Loucy (cell line): ENCODE results near the gene LPIN1.

Experiments
- H2AFZ ChIP-seq: fragments of 200-600 bp; sonication (generic); 2 replicates; pipeline ENCODE4 v1.6.0; 2016; ENCODE audit warnings: antibody characterized with exemption, mild to moderate bottlenecking, low read length, moderate library complexity
- H3F3A ChIP-seq: fragments of 200-600 bp; 2 replicates; pipeline ENCODE4 v1.6.0; 2016; ENCODE audit warnings: antibody characterized with exemption, low read depth, mild to moderate bottlenecking
- H3K27me3 ChIP-seq: fragments of 200-600 bp; sonication (generic); 2 replicates; pipeline ENCODE4 v1.6.1; 2014; ENCODE audit warnings: low read length, mild to moderate bottlenecking; ENCODE audit not compliant: insufficient read depth, poor library complexity, severe bottlenecking
- H3K36me3 ChIP-seq: fragments of 200-600 bp; sonication (generic); 2 replicates; pipeline ENCODE4 v1.6.1; 2016; ENCODE audit warnings: low read length; ENCODE audit not compliant: insufficient read depth
- H3K4me1 ChIP-seq: fragments of 200-600 bp; sonication (generic); 2 replicates; pipeline ENCODE4 v1.5.1; 2014; ENCODE audit warnings: low read length, mild to moderate bottlenecking; ENCODE audit not compliant: insufficient read depth, poor library complexity, severe bottlenecking
- H3K4me2 ChIP-seq: fragments of 200-600 bp; sonication (generic); 2 replicates; pipeline ENCODE4 v1.6.0; 2014; ENCODE audit warnings: antibody characterized with exemption, low read length, low read depth, mild to moderate bottlenecking; ENCODE audit not compliant: poor library complexity, severe bottlenecking
- H3K4me3 ChIP-seq: fragments of 200-600 bp; sonication (generic); 2 replicates; pipeline ENCODE4 v1.5.1; 2014; ENCODE audit warnings: low read length, mild to moderate bottlenecking, mixed read lengths; ENCODE audit not compliant: poor library complexity, severe bottlenecking
- H3K79me2 ChIP-seq: fragments of 200-600 bp; sonication (generic); 2 replicates; pipeline ENCODE4 v1.6.1; 2014; ENCODE audit warnings: low read length; ENCODE audit not compliant: insufficient read depth
- H3K9ac ChIP-seq: fragments of 200-600 bp; sonication (generic); 2 replicates; pipeline ENCODE4 v1.6.0; 2014; ENCODE audit warnings: mild to moderate bottlenecking, low read depth, low read length, moderate library complexity; ENCODE audit not compliant: poor library complexity, severe bottlenecking
- H3K9me2 ChIP-seq: fragments of 200-600 bp; sonication (generic); replicated peaks from 2 replicates; pipeline ENCODE4 v1.6.1; 2016; ENCODE audit warnings: low read depth, low read length, mixed read lengths
- H3K9me3 ChIP-seq: fragments of 200-600 bp; sonication (generic); 2 replicates; pipeline ENCODE4 v1.6.1; 2014; ENCODE audit warnings: mild to moderate bottlenecking, antibody characterized with exemption, low read length, low read depth; ENCODE audit not compliant: insufficient read depth
- H4K20me1 ChIP-seq: fragments of 200-600 bp; sonication (generic); 2 replicates; pipeline ENCODE4 v1.6.0; 2014; ENCODE audit warnings: antibody characterized with exemption, low read length, mild to moderate bottlenecking; ENCODE audit not compliant: insufficient read depth, poor library complexity, severe bottlenecking
- EZH2phosphoT487 ChIP-seq: fragments of 200-600 bp; IDR thresholded peaks from 2 replicates; pipeline ENCODE4 v1.6.1; 2018; ENCODE audit warnings: antibody characterized with exemption, mild to moderate bottlenecking, moderate library complexity, borderline replicate concordance
- TF ChIP-seq, protein P1 (sequence below): fragments of 200-600 bp; sonication (generic); conservative IDR thresholded peaks from 2 replicates; pipeline ENCODE4 v1.5.1; 2014; ENCODE audit warnings: mild to moderate bottlenecking, antibody characterized with exemption, low read length

Gene LPIN1

DNA sequence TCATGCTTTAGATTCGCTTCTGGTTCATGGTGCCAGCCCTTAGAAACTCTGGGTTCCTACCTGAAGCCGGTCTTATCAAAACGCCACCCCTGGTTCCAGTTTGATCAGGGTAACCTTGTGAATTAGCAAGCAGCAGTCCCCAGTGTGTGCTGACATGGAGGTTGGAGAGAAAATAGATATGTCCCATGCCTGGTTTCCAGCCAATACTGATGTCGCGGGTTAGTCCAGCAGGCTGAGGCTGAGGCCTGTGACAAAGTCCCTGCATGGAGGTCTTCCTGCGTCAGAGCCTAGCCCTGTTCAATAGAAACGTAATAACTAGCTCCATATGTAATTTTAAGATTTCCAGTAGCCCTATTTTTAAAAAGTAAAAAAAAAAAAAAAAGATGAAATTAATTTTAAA is 28.2 kb downstream of the LPIN1 start:
- Histone ChIP-seq H3K36me3 (peaks cover 68% of the 10 kb centered on the region), H3K27me3 (no peaks in the 10 kb centered on the region), H3K4me2 (no peak overlapping the region), H3K9me3 (no peaks in the 10 kb centered on the region), H3K79me2 (no peaks in the 10 kb centered on the region), H2AFZ (no peak overlapping the region), H3K9me2 (no peaks in the 10 kb centered on the region), H3K9ac (no peak overlapping the region), H3F3A (no peaks in the 10 kb centered on the region), H3K4me3 (no peak overlapping the region), H3K4me1 (peaks cover 8% of the 10 kb centered on the region), H4K20me1 (no peaks in the 10 kb centered on the region)
- TF ChIP-seq EZH2phosphoT487 = no peak
- TF ChIP-seq, protein P1, sequence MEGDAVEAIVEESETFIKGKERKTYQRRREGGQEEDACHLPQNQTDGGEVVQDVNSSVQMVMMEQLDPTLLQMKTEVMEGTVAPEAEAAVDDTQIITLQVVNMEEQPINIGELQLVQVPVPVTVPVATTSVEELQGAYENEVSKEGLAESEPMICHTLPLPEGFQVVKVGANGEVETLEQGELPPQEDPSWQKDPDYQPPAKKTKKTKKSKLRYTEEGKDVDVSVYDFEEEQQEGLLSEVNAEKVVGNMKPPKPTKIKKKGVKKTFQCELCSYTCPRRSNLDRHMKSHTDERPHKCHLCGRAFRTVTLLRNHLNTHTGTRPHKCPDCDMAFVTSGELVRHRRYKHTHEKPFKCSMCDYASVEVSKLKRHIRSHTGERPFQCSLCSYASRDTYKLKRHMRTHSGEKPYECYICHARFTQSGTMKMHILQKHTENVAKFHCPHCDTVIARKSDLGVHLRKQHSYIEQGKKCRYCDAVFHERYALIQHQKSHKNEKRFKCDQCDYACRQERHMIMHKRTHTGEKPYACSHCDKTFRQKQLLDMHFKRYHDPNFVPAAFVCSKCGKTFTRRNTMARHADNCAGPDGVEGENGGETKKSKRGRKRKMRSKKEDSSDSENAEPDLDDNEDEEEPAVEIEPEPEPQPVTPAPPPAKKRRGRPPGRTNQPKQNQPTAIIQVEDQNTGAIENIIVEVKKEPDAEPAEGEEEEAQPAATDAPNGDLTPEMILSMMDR = no peak

DNA sequence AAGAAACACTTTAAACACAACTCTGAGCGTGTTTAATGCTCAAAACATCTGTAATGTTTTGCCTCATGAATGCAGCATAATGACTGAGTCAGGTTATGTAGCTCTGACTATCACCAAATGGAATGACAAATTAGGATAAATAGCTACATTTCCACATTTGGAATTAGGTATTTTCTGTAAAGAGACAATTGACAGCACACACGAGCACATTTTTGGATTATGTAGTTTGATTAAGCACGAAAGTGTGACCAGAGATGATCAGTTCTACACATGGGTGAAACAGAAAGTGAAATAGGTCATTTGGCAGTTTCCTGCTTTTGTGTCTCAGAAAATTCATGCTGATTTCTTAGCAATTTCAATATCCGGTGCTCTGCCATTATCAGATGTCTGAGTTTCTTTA is 29.0 kb downstream of the LPIN1 start:
- TF ChIP-seq, protein P1 = no peak
- no peak for TF ChIP-seq EZH2phosphoT487
- no peak overlapping the region for H3K9ac ChIP-seq
- peaks cover 8% of the 10 kb centered on the region for H3K4me1 ChIP-seq
- H3K9me3 ChIP-seq = no peaks in the 10 kb centered on the region
- no peaks in the 10 kb centered on the region for H3K27me3 ChIP-seq
- no peaks in the 10 kb centered on the region for H3K79me2 ChIP-seq
- H2AFZ ChIP-seq = no peak overlapping the region
- no peak overlapping the region for H3K4me3 ChIP-seq
- no peak overlapping the region for H3K4me2 ChIP-seq
- peaks cover 68% of the 10 kb centered on the region for H3K36me3 ChIP-seq
- H4K20me1 ChIP-seq = no peaks in the 10 kb centered on the region
- H3K9me2 ChIP-seq = no peaks in the 10 kb centered on the region
- H3F3A ChIP-seq = no peaks in the 10 kb centered on the region

DNA sequence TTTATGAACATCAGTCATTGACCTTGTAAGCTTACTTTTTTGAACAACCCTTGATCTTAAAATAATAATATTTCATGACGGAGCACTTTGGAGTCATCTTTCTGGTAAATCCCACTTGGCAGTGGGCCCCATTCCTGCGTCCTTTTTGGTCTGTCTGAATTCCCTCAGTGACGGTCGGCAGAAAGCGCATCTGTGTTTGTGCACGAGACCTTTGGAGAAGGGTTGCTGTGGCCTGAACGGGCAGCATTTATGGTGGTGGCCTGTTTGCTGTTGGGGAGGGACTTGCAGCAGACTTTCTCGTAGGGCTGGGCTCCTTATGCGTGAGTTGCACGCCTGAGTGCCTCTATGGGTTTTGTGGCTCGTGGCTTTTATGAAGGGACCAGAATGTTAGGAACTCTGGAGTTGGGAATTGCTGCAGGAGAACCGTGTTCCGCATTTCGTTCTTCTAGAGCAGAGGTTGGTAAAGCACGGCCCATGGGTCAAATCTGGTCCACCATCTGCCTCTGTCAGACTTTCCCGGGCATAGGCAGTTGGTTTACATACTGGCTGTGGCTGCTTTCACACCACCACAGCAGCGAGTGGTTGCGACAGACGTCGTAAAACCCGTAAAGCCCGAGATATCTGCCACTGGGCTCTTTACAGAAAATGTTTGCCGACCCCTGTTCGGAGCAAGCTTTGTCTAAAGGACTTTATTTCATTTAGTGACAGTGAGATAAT is 30.8 kb downstream of the LPIN1 start:
- Histone ChIP-seq H3K9me3 (no peaks in the 10 kb centered on the region), H3K4me2 (no peak overlapping the region), H2AFZ (no peak overlapping the region), H3K79me2 (no peaks in the 10 kb centered on the region), H3K4me1 (peaks cover 8% of the 10 kb centered on the region), H4K20me1 (no peaks in the 10 kb centered on the region), H3K9me2 (no peaks in the 10 kb centered on the region), H3K27me3 (no peaks in the 10 kb centered on the region), H3F3A (no peaks in the 10 kb centered on the region), H3K9ac (no peak overlapping the region), H3K4me3 (no peak overlapping the region), H3K36me3 (peaks cover 68% of the 10 kb centered on the region)
- no peak for TF ChIP-seq EZH2phosphoT487
- TF ChIP-seq, protein P1 = no peak
